GM23248 (cell line): ENCODE measurements around the gene ACOT7. TPM values are rescaled to one million over a fixed set of nuclear protein-coding genes. Genes with fewer than 3 reads are reported as not detected.
"Not testable (repeated sequence)": the region's sequence is repeated elsewhere in the genome, so short reads cannot be mapped to it uniquely, and the experiment has no call there.

ENCODE experiments used
- DNase-seq: peaks from one replicate; pipeline ENCODE4 v3.0.0-alpha.2; 2015
- H2AFZ ChIP-seq: fragments of 200-600 bp; sonication (generic); 2 replicates; pipeline ENCODE4 v1.6.1; 2016; ENCODE audit warnings: antibody characterized with exemption
- H3F3A ChIP-seq: fragments of 200-600 bp; sonication (generic); 2 replicates; pipeline ENCODE4 v1.6.1; 2016; ENCODE audit warnings: mild to moderate bottlenecking, antibody characterized with exemption, mixed run types; ENCODE audit not compliant: insufficient read depth
- H3K27ac ChIP-seq: fragments of 200-600 bp; sonication (generic); 2 replicates; pipeline ENCODE4 v1.5.1; 2016; ENCODE audit warnings: mild to moderate bottlenecking
- H3K27me3 ChIP-seq: fragments of 200-600 bp; sonication (generic); replicated peaks from 2 replicates; pipeline ENCODE4 v1.6.1; 2016; ENCODE audit warnings: mild to moderate bottlenecking; ENCODE audit not compliant: insufficient read depth
- H3K36me3 ChIP-seq: fragments of 200-600 bp; sonication (generic); 2 replicates; pipeline ENCODE4 v1.6.1; 2016; ENCODE audit warnings: low read depth, mild to moderate bottlenecking
- H3K4me1 ChIP-seq: fragments of 200-600 bp; sonication (generic); 2 replicates; pipeline ENCODE4 v1.6.1; 2016; ENCODE audit warnings: mild to moderate bottlenecking; ENCODE audit not compliant: insufficient read depth
- H3K4me2 ChIP-seq: fragments of 200-600 bp; sonication (generic); one replicate; pipeline ENCODE4 v1.6.1; 2016; ENCODE audit warnings: mild to moderate bottlenecking; ENCODE audit not compliant: unreplicated experiment
- H3K4me3 ChIP-seq: fragments of 200-600 bp; sonication (generic); 2 replicates; pipeline ENCODE4 v1.5.1; 2016; ENCODE audit warnings: mild to moderate bottlenecking
- H3K79me2 ChIP-seq: fragments of 200-600 bp; sonication (generic); 2 replicates; pipeline ENCODE4 v1.6.1; 2016; ENCODE audit warnings: mild to moderate bottlenecking; ENCODE audit not compliant: insufficient read depth
- H3K9ac ChIP-seq: fragments of 200-600 bp; sonication (generic); 2 replicates; pipeline ENCODE4 v1.6.1; 2016; ENCODE audit warnings: mild to moderate bottlenecking
- H3K9me2 ChIP-seq: fragments of 200-600 bp; sonication (generic); 2 replicates; pipeline ENCODE4 v1.6.1; 2016; ENCODE audit warnings: mixed run types, mild to moderate bottlenecking, moderate library complexity; ENCODE audit not compliant: insufficient read depth
- H3K9me3 ChIP-seq: fragments of 200-600 bp; sonication (generic); one replicate; pipeline ENCODE4 v1.6.1; 2017; ENCODE audit warnings: low read depth
- H4K20me1 ChIP-seq: fragments of 200-600 bp; sonication (generic); 2 replicates; pipeline ENCODE4 v1.6.0; 2016; ENCODE audit not compliant: insufficient read depth
- EZH2 ChIP-seq: fragments of 200-600 bp; sonication (generic); IDR thresholded peaks from 2 replicates; pipeline ENCODE4 v1.6.1; 2018; ENCODE audit warnings: antibody characterized with exemption, mild to moderate bottlenecking; ENCODE audit not compliant: insufficient read depth, poor library complexity, severe bottlenecking
- EZH2phosphoT487 ChIP-seq: fragments of 200-600 bp; sonication (generic); IDR thresholded peaks from 2 replicates; pipeline ENCODE4 v1.6.1; 2018; ENCODE audit warnings: antibody characterized with exemption, moderate library complexity, mild to moderate bottlenecking, low read depth; ENCODE audit not compliant: insufficient read depth
- WGBS, 2 experiments: methylation state at CpG; one replicate each; pipeline ENCODE4 v1.1.6; 2015 to 2017; ENCODE audit warnings: low lambda C conversion rate in 2 of 2, low coverage in 1 of 2; ENCODE audit errors: missing lambda C conversion rate in 2 of 2; 5-methylcytosine and 5-hydroxymethylcytosine counted together
- in situ Hi-C: fragments of 300-500 bp; cut with MboI; formaldehyde crosslinking; loops from 2 replicates; pipeline ENCODE4 v1.15.0; 2020
- polyA plus RNA-seq: library from polyadenylated mRNA; unstranded; fragments of >200 nt; fragmentation: Nextera tagmentation; extraction: Ambion mirVana; gene quantifications from 2 replicates; pipeline ENCODE4 v1.2.1, GENCODE V29; 2016
- total RNA-seq: library from RNA; depleted of rRNA; stranded (reverse); fragments of >200 nt; shearing (Covaris generic); gene quantifications from 2 replicates; pipeline ENCODE4 v1.2.3, GENCODE V29; 2014

Gene ACOT7
- total and polyA plus RNA-seq, 2 experiments from 2014 or later: 25.7 to 74.7 TPM

DNA sequence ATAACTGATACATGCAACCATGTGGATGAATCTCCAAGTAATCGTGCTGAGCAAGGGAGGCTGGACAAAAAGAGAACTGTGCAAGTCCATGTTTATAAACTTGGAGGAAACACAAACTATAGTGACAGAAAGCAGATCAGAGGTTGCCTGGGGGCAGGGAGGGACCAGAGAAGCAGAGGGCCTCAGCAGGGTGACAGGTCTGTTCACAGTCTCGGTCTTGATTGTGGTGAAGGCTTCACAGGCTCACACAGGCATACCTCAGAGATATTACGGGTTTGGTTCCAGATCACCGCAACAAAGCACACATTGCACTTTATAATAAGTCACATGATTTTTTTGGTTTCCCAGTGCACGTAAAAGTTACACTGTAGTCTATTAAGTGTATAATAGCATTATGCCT, 28.5 kb downstream of the ACOT7 start:
- in situ Hi-C loops: no loop called here
- Histone ChIP-seq H3K79me2 (no peaks in the 10 kb centered on the region), H3K27ac (no peak overlapping the region), H3F3A (no peaks in the 10 kb centered on the region), H3K36me3 (no peaks in the 10 kb centered on the region), H3K27me3 (no peaks in the 10 kb centered on the region), H2AFZ (no peak overlapping the region), H4K20me1 (no peaks in the 10 kb centered on the region), H3K4me1 (no peaks in the 10 kb centered on the region), H3K9ac (no peak overlapping the region), H3K9me3 (no peaks in the 10 kb centered on the region), H3K9me2 (no peaks in the 10 kb centered on the region), H3K4me3 (no peak overlapping the region), H3K4me2 (no peak overlapping the region)
- DNase-seq: no peak
- 82 to 87% methylated on average over 5 of the region's 5 CpGs for WGBS, 2 experiments
- TF ChIP-seq EZH2: no peak
- no peak for TF ChIP-seq EZH2phosphoT487

- H3K4me2 ChIP-seq, H3F3A ChIP-seq, H4K20me1 ChIP-seq, H3K4me1 ChIP-seq, H3K79me2 ChIP-seq, H2AFZ ChIP-seq, in situ Hi-C loops, H3K36me3 ChIP-seq, H3K9ac ChIP-seq, H3K4me3 ChIP-seq, H3K9me2 ChIP-seq, H3K9me3 ChIP-seq, H3K27me3 ChIP-seq, H3K27ac ChIP-seq: not testable (repeated sequence)
- peak; percentile 65 for DNase-seq
- WGBS, 2 experiments: 33 to 38% methylated on average over 20 of the region's 20 CpGs
Observed at GRCh38 chr1:6363085-6363884, 30.3 kb downstream of the ACOT7 start.

DNA sequence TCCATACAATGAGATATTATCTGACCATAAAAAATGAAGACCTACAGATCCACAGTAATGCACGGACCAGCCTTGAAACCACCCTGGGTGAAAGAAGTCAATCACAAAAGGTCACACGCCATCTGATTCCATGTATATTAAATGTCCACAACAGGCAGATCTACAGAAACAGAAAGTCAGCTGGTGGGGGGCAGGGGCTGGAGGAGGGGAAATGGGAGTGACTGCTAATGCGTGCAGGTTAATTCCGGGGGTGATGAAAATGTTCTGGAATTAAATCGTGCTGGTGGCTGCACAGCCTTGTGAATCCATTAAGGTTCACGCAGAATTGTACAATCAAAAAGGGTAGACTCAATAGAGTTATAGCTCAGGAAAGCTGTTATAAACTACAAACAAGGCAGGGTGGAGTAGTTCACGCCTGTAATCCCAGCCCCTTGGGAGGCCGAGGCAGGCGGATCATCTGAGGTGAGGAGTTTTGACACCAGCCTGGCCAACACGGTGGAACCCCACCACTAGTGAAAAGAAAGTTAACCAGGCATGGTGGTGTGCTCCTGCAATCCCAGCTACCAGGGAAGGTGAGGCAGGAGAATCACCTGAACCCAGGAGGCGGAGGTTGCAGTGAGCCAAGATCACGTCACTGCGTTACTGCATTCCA, 32.3 kb downstream of the ACOT7 start:
- Histone ChIP-seq H3K9me2 (no peaks in the 10 kb centered on the region), H3K36me3 (no peaks in the 10 kb centered on the region), H3K79me2 (no peaks in the 10 kb centered on the region), H2AFZ (no peak overlapping the region), H3F3A (no peaks in the 10 kb centered on the region), H4K20me1 (no peaks in the 10 kb centered on the region), H3K9ac (no peak overlapping the region), H3K27ac (no peak overlapping the region), H3K4me2 (no peak overlapping the region), H3K4me1 (0 out of 2 replicates have a peak, but pooled peaks cover 4% of the 10 kb centered on the region), H3K4me3 (no peak overlapping the region), H3K9me3 (no peaks in the 10 kb centered on the region), H3K27me3 (no peaks in the 10 kb centered on the region)
- DNase-seq: no peak
- 88 to 91% methylated on average over 13 of the region's 13 CpGs for WGBS, 2 experiments
- in situ Hi-C loops: no loop called here
- no peak for TF ChIP-seq EZH2phosphoT487
- TF ChIP-seq EZH2: no peak

GRCh38 chr1:6360517-6361070, 33.0 kb downstream of the ACOT7 start:
- H3K36me3 ChIP-seq: no peaks in the 10 kb centered on the region
- H3K9ac ChIP-seq: no peak overlapping the region
- no peaks in the 10 kb centered on the region for H4K20me1 ChIP-seq
- no peak overlapping the region for H2AFZ ChIP-seq
- WGBS, 2 experiments: 92 to 97% methylated on average over 9 of the region's 9 CpGs
- in situ Hi-C loops: no loop called here
- H3K79me2 ChIP-seq: no peaks in the 10 kb centered on the region
- no peaks in the 10 kb centered on the region for H3F3A ChIP-seq
- H3K4me3 ChIP-seq: no peak overlapping the region
- DNase-seq: no peak
- TF ChIP-seq EZH2 (no peak), EZH2phosphoT487 (no peak)
- H3K9me3 ChIP-seq: no peaks in the 10 kb centered on the region
- no peaks in the 10 kb centered on the region for H3K27me3 ChIP-seq
- no peak overlapping the region for H3K27ac ChIP-seq
- H3K4me1 ChIP-seq: 0 out of 2 replicates have a peak, but pooled peaks cover 4% of the 10 kb centered on the region
- H3K9me2 ChIP-seq: no peaks in the 10 kb centered on the region
- no peak overlapping the region for H3K4me2 ChIP-seq
